ENCODE data around the gene ACP3. TPM values are rescaled to one million over a fixed set of nuclear protein-coding genes. Genes with fewer than 3 reads are reported as not detected.
"Not testable (repeated sequence)": the region's sequence is repeated elsewhere in the genome, so short reads cannot be mapped to it uniquely, and the experiment has no call there.

ACP3 gene
- total and polyA plus RNA-seq, 8 donors = 1.9 to 6.3 (median 3.3) TPM

DNA sequence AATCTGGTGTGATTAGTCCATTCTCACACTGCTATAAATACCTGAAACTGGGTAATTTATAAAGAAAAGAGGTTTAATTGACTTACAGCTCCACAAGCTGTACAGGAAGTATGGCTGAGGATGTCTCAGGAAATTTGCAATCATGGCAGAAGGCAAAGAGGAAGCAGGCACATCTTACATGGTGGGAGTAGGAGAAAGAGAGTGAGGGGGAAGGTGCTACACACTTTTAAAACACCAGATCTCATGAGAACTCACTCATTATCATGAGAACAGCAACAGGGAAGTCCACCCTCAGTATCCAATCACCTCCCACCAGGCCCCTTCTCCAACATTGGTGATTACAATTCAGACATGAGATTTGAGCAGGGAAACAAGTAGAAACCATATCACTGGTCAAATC is 24.0 kb upstream of the ACP3 start:
- Histone ChIP-seq H3K9me3 (no peaks in the 10 kb centered on the region), H3K36me3 (no peaks in the 10 kb centered on the region), H3K27me3 (no peaks in the 10 kb centered on the region), H3K4me1 (no peaks in the 10 kb centered on the region), H3K4me3 (no peak overlapping the region), H3K27ac (no peak overlapping the region)
- DNase-seq (no peak), FAIRE-seq (no peak), ATAC-seq (no peak)
- TF ChIP-seq, protein P1, sequence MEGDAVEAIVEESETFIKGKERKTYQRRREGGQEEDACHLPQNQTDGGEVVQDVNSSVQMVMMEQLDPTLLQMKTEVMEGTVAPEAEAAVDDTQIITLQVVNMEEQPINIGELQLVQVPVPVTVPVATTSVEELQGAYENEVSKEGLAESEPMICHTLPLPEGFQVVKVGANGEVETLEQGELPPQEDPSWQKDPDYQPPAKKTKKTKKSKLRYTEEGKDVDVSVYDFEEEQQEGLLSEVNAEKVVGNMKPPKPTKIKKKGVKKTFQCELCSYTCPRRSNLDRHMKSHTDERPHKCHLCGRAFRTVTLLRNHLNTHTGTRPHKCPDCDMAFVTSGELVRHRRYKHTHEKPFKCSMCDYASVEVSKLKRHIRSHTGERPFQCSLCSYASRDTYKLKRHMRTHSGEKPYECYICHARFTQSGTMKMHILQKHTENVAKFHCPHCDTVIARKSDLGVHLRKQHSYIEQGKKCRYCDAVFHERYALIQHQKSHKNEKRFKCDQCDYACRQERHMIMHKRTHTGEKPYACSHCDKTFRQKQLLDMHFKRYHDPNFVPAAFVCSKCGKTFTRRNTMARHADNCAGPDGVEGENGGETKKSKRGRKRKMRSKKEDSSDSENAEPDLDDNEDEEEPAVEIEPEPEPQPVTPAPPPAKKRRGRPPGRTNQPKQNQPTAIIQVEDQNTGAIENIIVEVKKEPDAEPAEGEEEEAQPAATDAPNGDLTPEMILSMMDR (IDR thresholded peaks at IDR 0.05) = no peak
- intact Hi-C loops (cut with DNase I) = no loop called here

DNA sequence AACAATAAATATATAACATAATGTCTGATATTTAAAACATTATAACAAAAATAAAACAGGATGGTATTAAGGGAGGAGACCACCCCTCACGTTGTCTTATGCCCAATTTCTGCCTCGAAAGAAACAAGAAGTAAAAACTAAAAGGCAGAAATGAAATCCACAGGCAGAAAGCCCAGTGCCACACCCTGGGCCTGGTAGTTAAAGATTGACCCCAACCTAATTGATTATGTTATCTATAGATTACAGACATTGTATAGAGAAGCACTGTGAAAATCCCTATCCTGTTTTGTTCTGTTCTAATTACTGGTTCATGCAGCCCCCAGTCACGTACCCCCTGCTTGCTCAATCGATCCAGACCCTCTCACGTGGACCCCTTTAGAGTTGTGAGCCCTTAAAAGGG is 22.3 kb upstream of the ACP3 start:
- intact Hi-C loops (cut with DNase I) = no loop called here
- H3K4me1 ChIP-seq = no peaks in the 10 kb centered on the region
- no peaks in the 10 kb centered on the region for H3K9me3 ChIP-seq
- WGBS, 2 donors = 58 to 71% methylated on average over 5 of the region's 5 CpGs
- no peak for FAIRE-seq
- no peaks in the 10 kb centered on the region for H3K27me3 ChIP-seq
- DNase-seq = no peak
- ATAC-seq = no peak
- TF ChIP-seq, protein P1 (IDR thresholded peaks at IDR 0.05) = no peak
- no peaks in the 10 kb centered on the region for H3K36me3 ChIP-seq
- H3K27ac ChIP-seq = no peak overlapping the region
- no peak overlapping the region for H3K4me3 ChIP-seq

DNA sequence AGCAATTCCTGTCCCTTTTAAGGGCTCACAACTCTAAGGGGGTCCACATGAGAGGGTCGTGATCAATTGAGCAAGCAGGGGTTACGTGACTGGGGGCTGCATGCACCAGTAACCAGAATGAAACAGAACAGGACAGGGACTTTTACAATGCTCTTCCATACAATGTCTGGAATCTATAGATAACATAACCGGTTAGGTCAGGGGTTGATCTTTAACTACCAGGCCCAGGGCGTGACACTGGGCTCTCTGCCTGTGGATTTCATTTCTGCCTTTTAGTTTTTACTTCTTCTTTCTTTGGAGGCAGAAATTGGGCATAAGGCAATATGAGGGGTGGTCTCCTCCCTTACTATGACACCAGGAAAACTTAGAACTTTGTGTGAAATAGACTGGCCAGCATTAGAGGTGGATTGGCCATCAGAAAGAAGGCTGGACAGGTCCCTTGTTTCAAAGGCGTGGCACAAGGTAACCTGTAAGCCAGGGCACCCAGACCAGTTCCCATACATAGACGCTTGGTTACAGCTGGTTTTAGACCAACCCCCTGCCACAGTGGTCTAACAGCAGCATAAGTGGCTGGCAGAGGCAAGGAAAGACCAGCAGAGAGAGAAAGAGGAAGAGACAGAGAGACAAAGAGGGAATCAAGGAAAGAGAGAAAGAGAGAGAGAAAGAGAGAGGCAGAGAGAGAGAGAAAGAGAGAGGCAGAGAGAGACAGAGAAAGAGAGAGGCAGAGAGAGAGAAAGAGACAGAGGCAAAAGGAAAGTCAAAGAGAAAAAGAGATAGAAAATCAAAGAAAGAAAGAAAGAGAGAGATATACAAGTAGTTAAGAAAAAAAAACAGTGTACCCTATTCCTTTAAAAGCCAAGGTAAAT is 13.6 kb upstream of the ACP3 start:
- H3K9me3 ChIP-seq; H3K27ac ChIP-seq; H3K36me3 ChIP-seq; H3K4me1 ChIP-seq; intact Hi-C loops (cut with DNase I); H3K4me3 ChIP-seq; ATAC-seq; FAIRE-seq; DNase-seq; H3K27me3 ChIP-seq: not testable (repeated sequence)
- 83 to 88% methylated on average over 6 of the region's 6 CpGs for WGBS, 2 donors

DNA sequence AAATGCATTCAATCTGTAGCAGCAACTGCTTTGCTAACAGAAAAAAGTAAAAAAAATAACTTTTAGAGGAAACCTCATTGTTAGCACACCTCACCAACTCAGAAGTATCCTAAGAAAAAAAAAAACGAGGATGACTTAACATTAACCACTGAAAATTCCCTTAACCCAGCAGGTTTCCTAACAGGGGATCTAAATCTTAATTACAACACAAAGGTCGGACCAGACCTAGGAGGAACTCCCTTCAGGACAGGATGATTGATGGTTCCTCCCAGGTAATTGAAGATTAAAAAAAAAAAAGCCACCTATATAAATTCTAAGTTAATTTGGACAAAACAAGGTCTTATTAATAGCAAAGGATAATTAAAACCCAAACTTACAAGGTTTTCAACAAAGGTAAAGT is 12.9 kb upstream of the ACP3 start:
- H3K27me3 ChIP-seq; FAIRE-seq; H3K4me1 ChIP-seq; H3K9me3 ChIP-seq; H3K27ac ChIP-seq; intact Hi-C loops (cut with DNase I); ATAC-seq; H3K36me3 ChIP-seq; H3K4me3 ChIP-seq; DNase-seq: not testable (repeated sequence)
- 47 to 59% methylated on average over 2 of the region's 2 CpGs for WGBS, 2 donors

DNA sequence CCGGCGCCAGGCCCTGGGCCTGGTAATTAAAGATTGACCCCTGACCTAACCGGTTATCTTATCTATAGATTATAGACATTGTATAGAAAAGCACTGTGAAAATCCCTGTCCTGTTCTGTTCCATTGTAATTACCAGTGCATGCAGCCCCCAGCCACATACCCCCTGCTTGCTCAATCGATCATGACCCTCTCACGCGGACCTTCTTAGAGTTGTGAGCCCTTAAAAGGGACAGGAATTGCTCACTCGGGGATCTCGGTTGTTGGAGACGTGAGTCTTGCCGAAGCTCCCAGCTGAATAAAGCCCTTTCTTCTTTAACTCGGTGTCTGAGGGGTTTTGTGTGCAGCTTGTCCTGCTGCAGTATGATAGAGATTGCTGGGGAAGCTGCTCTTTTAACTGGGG is 7.2 kb upstream of the ACP3 start:
- ATAC-seq; FAIRE-seq; H3K4me1 ChIP-seq; H3K27me3 ChIP-seq; H3K36me3 ChIP-seq; DNase-seq; H3K9me3 ChIP-seq; H3K4me3 ChIP-seq; H3K27ac ChIP-seq; intact Hi-C loops (cut with DNase I): not testable (repeated sequence)
- WGBS, 2 donors = 81 to 86% methylated on average over 11 of the region's 11 CpGs

DNA sequence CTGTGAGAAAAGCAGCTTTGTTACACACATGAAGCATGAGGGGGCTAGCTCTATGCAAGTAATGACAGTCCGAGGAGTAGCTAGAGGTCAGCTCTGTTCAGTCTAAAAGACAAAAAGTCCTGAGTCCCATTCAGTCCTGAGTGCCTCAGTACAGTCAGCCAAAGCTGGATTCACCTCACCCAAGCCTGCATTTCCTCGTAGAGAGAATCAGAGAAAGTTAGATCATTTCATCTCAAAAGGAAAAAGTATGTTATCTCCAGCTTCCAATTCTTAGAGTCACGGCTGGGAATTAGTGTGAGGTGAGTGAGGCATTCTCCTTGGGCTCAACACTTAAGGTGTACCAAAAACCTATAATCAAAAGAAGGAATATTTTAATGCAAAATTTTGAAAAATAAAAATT is 5.9 kb upstream of the ACP3 start:
- intact Hi-C loops (cut with DNase I) = no loop called here
- no peak for FAIRE-seq

More for the DNA sequence above, 5.9 kb upstream of the ACP3 start:
- no peak overlapping the region for H3K4me3 ChIP-seq
- H3K36me3 ChIP-seq = no peaks in the 10 kb centered on the region
- H3K4me1 ChIP-seq = peaks cover 0 to under 1% (median 0%) of the 10 kb centered on the region in 3 donors
- WGBS, 2 donors = 83 to 84% methylated on average over 3 of the region's 3 CpGs
- no peak for ATAC-seq
- no peaks in the 10 kb centered on the region for H3K9me3 ChIP-seq
- H3K27me3 ChIP-seq = no peaks in the 10 kb centered on the region
- TF ChIP-seq, protein P1 (IDR thresholded peaks at IDR 0.05) = no peak
- DNase-seq = no peak
- no peak overlapping the region for H3K27ac ChIP-seq
